HUES64 (cell line): ENCODE results near the gene TUBD1.
"Not testable (repeated sequence)": the region's sequence is repeated elsewhere in the genome, so short reads cannot be mapped to it uniquely, and the experiment has no call there.

Experiments used
- H3K27ac ChIP-seq: 2 replicates; pipeline ENCODE4 v1.7.0; 2013; ENCODE audit warnings: low read depth, low read length, inconsistent platforms
- H3K27me3 ChIP-seq: 2 replicates; pipeline ENCODE4 v1.6.1; 2013; ENCODE audit warnings: mild to moderate bottlenecking, low read length; ENCODE audit not compliant: insufficient read depth
- H3K36me3 ChIP-seq: 2 replicates; pipeline ENCODE4 v1.6.1; 2013; ENCODE audit warnings: mild to moderate bottlenecking, low read length; ENCODE audit not compliant: insufficient read depth
- H3K4me1 ChIP-seq: 2 replicates; pipeline ENCODE4 v1.6.1; 2013; ENCODE audit warnings: mild to moderate bottlenecking, low read length, moderate library complexity; ENCODE audit not compliant: insufficient read depth
- H3K4me3 ChIP-seq: 2 replicates; pipeline ENCODE4 v1.5.1; 2013; ENCODE audit warnings: mild to moderate bottlenecking, low read length, moderate library complexity
- H3K9ac ChIP-seq: 2 replicates; pipeline ENCODE4 v1.6.1; 2013; ENCODE audit warnings: mild to moderate bottlenecking, low read depth, low read length
- H3K9me3 ChIP-seq: 2 replicates; pipeline ENCODE4 v1.6.1; 2013; ENCODE audit warnings: low read depth, low read length; ENCODE audit not compliant: insufficient read depth
- WGBS: fragments of 150-250, 120-280 bp; methylation state at CpG from one replicate; pipeline ENCODE4 v1.1.7; 2013; ENCODE audit warnings: missing lambda C conversion rate; 5-methylcytosine and 5-hydroxymethylcytosine counted together

TUBD1 gene

GRCh38 chr17:59874376-59874775 is 18.4 kb downstream of the TUBD1 start:
- no peak overlapping the region for H3K27ac ChIP-seq
- no peaks in the 10 kb centered on the region for H3K4me1 ChIP-seq
- 92% methylated on average over 2 of the region's 2 CpGs for WGBS
- peaks cover 57% of the 10 kb centered on the region for H3K36me3 ChIP-seq
- H3K27me3 ChIP-seq = no peaks in the 10 kb centered on the region
- no peaks in the 10 kb centered on the region for H3K9me3 ChIP-seq
- no peak overlapping the region for H3K9ac ChIP-seq
- H3K4me3 ChIP-seq = no peak overlapping the region

GRCh38 chr17:59873414-59873813 is 19.3 kb downstream of the TUBD1 start:
- not testable (repeated sequence) for H3K27ac ChIP-seq, H3K9me3 ChIP-seq, H3K9ac ChIP-seq, H3K4me3 ChIP-seq, H3K27me3 ChIP-seq, H3K4me1 ChIP-seq
- WGBS = 97% methylated on average over 8 of the region's 8 CpGs
- H3K36me3 ChIP-seq = peaks cover 51% of the 10 kb centered on the region

- no peaks in the 10 kb centered on the region for H3K9me3 ChIP-seq
- H3K27me3 ChIP-seq = no peaks in the 10 kb centered on the region
- H3K27ac ChIP-seq = no peak overlapping the region
- no peaks in the 10 kb centered on the region for H3K4me1 ChIP-seq
- peaks cover 46% of the 10 kb centered on the region for H3K36me3 ChIP-seq
- H3K9ac ChIP-seq = no peak overlapping the region
- H3K4me3 ChIP-seq = no peak overlapping the region
Measured at GRCh38 chr17:59872351-59872750, 20.4 kb downstream of the TUBD1 start.

GRCh38 chr17:59870482-59870881 is 22.3 kb downstream of the TUBD1 start:
- Histone ChIP-seq H3K27ac (no peak overlapping the region), H3K9ac (no peak overlapping the region)
- WGBS = 95% methylated on average over 8 of the region's 8 CpGs

GRCh38 chr17:59869941-59870218 is 22.9 kb downstream of the TUBD1 start:
- no peaks in the 10 kb centered on the region for H3K27me3 ChIP-seq
- H3K9me3 ChIP-seq = no peaks in the 10 kb centered on the region
- no peak overlapping the region for H3K4me3 ChIP-seq
- peaks cover 31% of the 10 kb centered on the region for H3K36me3 ChIP-seq
- WGBS = 90% methylated on average over 1 of the region's 1 CpG
- no peak overlapping the region for H3K9ac ChIP-seq
- no peak overlapping the region for H3K27ac ChIP-seq
- H3K4me1 ChIP-seq = no peaks in the 10 kb centered on the region

More at GRCh38 chr17:59870482-59870881, 22.3 kb downstream of the TUBD1 start:
- peaks cover 34% of the 10 kb centered on the region for H3K36me3 ChIP-seq
- H3K9me3 ChIP-seq = no peaks in the 10 kb centered on the region
- H3K27me3 ChIP-seq = no peaks in the 10 kb centered on the region
- H3K4me3 ChIP-seq = no peak overlapping the region
- no peaks in the 10 kb centered on the region for H3K4me1 ChIP-seq

GRCh38 chr17:59863616-59864015 is 29.1 kb downstream of the TUBD1 start:
- H3K4me1 ChIP-seq = no peaks in the 10 kb centered on the region
- H3K36me3 ChIP-seq = peaks cover 50% of the 10 kb centered on the region
- H3K27me3 ChIP-seq = no peaks in the 10 kb centered on the region
- H3K9me3 ChIP-seq = no peaks in the 10 kb centered on the region
- no peak overlapping the region for H3K9ac ChIP-seq
- no peak overlapping the region for H3K27ac ChIP-seq
- no peak overlapping the region for H3K4me3 ChIP-seq
- 96% methylated on average over 3 of the region's 3 CpGs for WGBS

GRCh38 chr17:59859444-59860025 is 33.2 kb downstream of the TUBD1 start:
- no peak overlapping the region for H3K27ac ChIP-seq
- no peak overlapping the region for H3K9ac ChIP-seq
- 94% methylated on average over 2 of the region's 2 CpGs for WGBS
- H3K27me3 ChIP-seq = no peaks in the 10 kb centered on the region
- no peaks in the 10 kb centered on the region for H3K9me3 ChIP-seq
- H3K4me3 ChIP-seq = no peak overlapping the region
- H3K36me3 ChIP-seq = peaks cover 36% of the 10 kb centered on the region
- H3K4me1 ChIP-seq = peaks cover 8% of the 10 kb centered on the region; the same call in 1 of the 2 replicates

GRCh38 chr17:59858932-59859331 is 33.8 kb downstream of the TUBD1 start:
- H3K36me3 ChIP-seq = peaks cover 31% of the 10 kb centered on the region
- no peak overlapping the region for H3K9ac ChIP-seq
- H3K4me3 ChIP-seq = no peak overlapping the region
- 96% methylated on average over 3 of the region's 3 CpGs for WGBS
- no peaks in the 10 kb centered on the region for H3K9me3 ChIP-seq
- H3K27me3 ChIP-seq = no peaks in the 10 kb centered on the region
- peaks cover 8% of the 10 kb centered on the region; the same call in 1 of the 2 replicates for H3K4me1 ChIP-seq
- H3K27ac ChIP-seq = no peak overlapping the region

- 89% methylated on average over 2 of the region's 5 CpGs for WGBS
- Histone ChIP-seq H3K9ac (no peak overlapping the region), H3K27me3 (no peaks in the 10 kb centered on the region), H3K4me3 (no peak overlapping the region), H3K4me1 (peaks cover 10% of the 10 kb centered on the region; the same call in 1 of the 2 replicates), H3K9me3 (no peaks in the 10 kb centered on the region), H3K27ac (no peak overlapping the region), H3K36me3 (peaks cover 26% of the 10 kb centered on the region)
Measured at GRCh38 chr17:59858167-59858816, 34.5 kb downstream of the TUBD1 start.

GRCh38 chr17:59856859-59857794 is 35.6 kb downstream of the TUBD1 start:
- H3K36me3 ChIP-seq = peaks cover 19% of the 10 kb centered on the region
- WGBS = 91% methylated on average over 3 of the region's 3 CpGs
- H3K9me3 ChIP-seq = no peaks in the 10 kb centered on the region
- H3K4me3 ChIP-seq = no peak overlapping the region
- H3K27me3 ChIP-seq = no peaks in the 10 kb centered on the region
- no peak overlapping the region for H3K9ac ChIP-seq
- H3K4me1 ChIP-seq = peaks cover 14% of the 10 kb centered on the region
- H3K27ac ChIP-seq = 0 out of 2 replicates have a peak overlapping the region, but pooled peaks have one; percentile 20
